ENCODE measurements around the gene ERN1. TPM values are rescaled to one million over a fixed set of nuclear protein-coding genes. Genes with fewer than 3 reads are reported as not detected.

ERN1 gene
- total RNA-seq, 1 experiment from 2014 or later, result 27.5 TPM

DNA sequence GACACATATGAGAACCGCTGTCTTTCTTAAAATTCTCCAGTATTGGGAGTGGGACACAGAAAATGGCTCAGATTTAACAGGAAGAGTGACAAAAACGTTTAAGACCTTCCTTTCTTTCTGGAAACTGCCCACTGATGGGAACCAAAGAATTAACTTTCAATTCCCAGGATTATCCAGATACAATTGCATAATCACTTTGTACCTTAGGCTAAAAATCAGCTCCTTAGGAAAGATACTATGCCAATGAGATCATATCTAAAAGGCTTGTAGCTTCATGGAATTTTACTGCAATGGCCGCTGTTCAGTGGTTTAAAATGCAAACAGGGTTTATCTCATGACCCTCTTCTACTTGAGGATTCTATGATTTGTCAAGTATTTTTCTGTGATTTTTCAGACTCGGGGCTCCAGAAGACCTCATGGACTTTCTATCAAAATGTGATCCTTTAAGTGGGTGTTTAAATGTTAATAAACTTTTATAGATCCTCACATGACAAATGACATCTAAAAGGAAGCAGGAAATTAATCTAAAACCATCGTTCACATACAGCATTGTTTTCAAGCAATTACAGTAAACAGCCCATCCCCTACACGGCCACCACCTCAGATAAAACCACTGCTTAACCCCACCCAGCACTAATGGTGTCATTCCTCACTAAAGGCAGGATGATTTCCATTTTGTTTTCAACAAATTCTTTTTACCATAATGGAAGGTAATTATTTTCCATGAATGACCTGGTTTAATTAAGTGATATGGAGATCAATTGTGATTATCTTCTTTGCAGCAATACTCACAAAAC lies 31.6 kb upstream of the ERN1 start:
- Mint-ChIP-seq H3K27me3 (ENCODE audit: insufficient read depth, unreplicated experiment) (no peaks in the 10 kb centered on the region), H3K4me3 (ENCODE audit: unreplicated experiment) (no peak overlapping the region), H3K36me3 (ENCODE audit: insufficient read depth, unreplicated experiment) (peaks cover under 1% of the 10 kb centered on the region), H3K27ac (ENCODE audit: unreplicated experiment) (no peak overlapping the region), H3K4me1 (ENCODE audit: low read depth, unreplicated experiment) (peaks cover 17% of the 10 kb centered on the region), H3K9me3 (ENCODE audit: unreplicated experiment) (no peaks in the 10 kb centered on the region)
- Histone ChIP-seq H3K27me3 (replicated peaks; ENCODE audit: control insufficient read depth, insufficient read depth, low read length) (no peaks in the 10 kb centered on the region), H3K9me3 (no peaks in the 10 kb centered on the region), H3K36me3 (ENCODE audit: control insufficient read depth, insufficient read depth, low read length) (peaks cover 1% of the 10 kb centered on the region), H3K4me3 (ENCODE audit: low read depth, low read length) (no peak overlapping the region), H3K4me1 (peaks cover 24% of the 10 kb centered on the region)
- TF ChIP-seq, protein P1, sequence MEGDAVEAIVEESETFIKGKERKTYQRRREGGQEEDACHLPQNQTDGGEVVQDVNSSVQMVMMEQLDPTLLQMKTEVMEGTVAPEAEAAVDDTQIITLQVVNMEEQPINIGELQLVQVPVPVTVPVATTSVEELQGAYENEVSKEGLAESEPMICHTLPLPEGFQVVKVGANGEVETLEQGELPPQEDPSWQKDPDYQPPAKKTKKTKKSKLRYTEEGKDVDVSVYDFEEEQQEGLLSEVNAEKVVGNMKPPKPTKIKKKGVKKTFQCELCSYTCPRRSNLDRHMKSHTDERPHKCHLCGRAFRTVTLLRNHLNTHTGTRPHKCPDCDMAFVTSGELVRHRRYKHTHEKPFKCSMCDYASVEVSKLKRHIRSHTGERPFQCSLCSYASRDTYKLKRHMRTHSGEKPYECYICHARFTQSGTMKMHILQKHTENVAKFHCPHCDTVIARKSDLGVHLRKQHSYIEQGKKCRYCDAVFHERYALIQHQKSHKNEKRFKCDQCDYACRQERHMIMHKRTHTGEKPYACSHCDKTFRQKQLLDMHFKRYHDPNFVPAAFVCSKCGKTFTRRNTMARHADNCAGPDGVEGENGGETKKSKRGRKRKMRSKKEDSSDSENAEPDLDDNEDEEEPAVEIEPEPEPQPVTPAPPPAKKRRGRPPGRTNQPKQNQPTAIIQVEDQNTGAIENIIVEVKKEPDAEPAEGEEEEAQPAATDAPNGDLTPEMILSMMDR (IDR thresholded peaks at IDR 0.05; ENCODE audit: insufficient read depth in 1 of 2, low read depth in 1 of 2, low read length in 1 of 2, severe bottlenecking in 1 of 2, unreplicated experiment in 1 of 2), result no peak
- no peak for DNase-seq
- CTCF ChIA-PET, result no interaction called here
- BruUV-seq (replicated peaks), result no TSS peak
- intact Hi-C loops (cut with micrococcal nuclease; ENCODE audit: unreplicated experiment), result no loop called here
- POLR2A ChIA-PET, result no interaction called here

DNA sequence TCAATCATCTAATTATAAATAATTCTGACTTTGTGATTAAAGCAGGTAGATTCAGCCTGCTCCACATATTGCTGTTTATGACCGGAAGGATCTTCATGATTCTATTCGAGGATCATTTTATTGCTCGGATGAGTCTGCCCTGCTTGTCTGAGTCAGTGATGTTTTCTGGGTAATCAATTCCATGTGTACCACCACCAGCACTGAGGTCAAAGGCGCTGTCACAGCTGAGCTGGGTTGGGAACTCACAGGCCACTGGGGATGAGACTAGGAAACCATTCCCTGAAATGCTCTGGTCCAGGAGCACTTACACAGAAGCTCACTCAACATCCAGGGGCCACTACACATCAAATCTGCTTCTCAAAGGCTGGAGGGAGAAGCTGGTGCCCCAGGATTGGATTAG lies 30.4 kb upstream of the ERN1 start:
- TF ChIP-seq, protein P1 (IDR thresholded peaks at IDR 0.05; ENCODE audit: insufficient read depth in 1 of 2, low read depth in 1 of 2, low read length in 1 of 2, severe bottlenecking in 1 of 2, unreplicated experiment in 1 of 2), result no peak
- POLR2A ChIA-PET, result no interaction called here
- intact Hi-C loops (cut with micrococcal nuclease; ENCODE audit: unreplicated experiment), result no loop called here

DNA sequence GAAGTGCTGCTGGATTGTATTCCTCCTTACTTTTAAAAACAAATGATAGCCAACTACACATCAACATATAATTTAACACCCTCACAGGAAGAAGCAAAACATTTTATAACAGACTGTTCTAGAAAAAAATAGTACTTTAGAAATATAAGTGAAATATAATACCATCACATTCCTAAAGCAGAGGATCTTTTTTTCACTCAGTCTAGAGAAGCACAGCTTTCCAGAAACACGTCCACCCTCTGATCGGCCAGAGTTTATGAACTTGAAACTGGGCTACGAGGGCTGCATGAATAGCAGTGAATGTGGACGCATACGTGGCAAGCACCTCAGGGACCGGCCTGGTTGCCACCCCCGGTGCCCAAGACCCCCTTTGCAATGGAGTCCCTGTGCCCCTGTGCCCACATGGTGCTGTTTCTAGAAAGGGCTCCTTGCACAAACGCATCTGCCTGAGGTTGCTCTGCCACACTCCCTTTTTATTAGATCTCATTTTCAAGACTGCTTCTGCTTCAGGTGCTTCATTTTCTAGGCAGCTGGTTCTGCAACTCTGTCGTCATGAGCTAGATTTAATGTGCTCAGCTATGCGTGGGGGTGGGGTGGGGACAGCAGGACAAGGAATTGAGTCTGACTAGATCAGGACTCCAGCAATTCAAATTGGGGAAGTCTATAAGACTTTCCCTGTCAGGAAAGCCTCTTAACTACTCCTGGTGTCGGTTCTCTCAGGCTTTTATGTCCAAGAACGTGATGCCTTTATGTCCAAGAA lies 29.1 kb upstream of the ERN1 start:
- TF ChIP-seq, protein P1 (IDR thresholded peaks at IDR 0.05; ENCODE audit: insufficient read depth in 1 of 2, low read depth in 1 of 2, low read length in 1 of 2, severe bottlenecking in 1 of 2, unreplicated experiment in 1 of 2), result no peak
- Histone ChIP-seq H3K9me3 (no peaks in the 10 kb centered on the region), H3K27me3 (replicated peaks; ENCODE audit: control insufficient read depth, insufficient read depth, low read length) (no peaks in the 10 kb centered on the region), H3K4me1 (peaks cover 24% of the 10 kb centered on the region), H3K36me3 (ENCODE audit: control insufficient read depth, insufficient read depth, low read length) (peaks cover 1% of the 10 kb centered on the region), H3K4me3 (ENCODE audit: low read depth, low read length) (no peak overlapping the region)
- peaks cover 17% of the 10 kb centered on the region for H3K4me1 Mint-ChIP-seq (ENCODE audit: low read depth, unreplicated experiment)
- DNase-seq, result peak; percentile 53 to 59
- POLR2A ChIA-PET, result interaction anchor here (1.0 to 1.4 kb wide), 2 partner anchors 11 to 13 kb away, joined by 5 read pairs; no protein-coding TSS in a partner anchor
- no peaks in the 10 kb centered on the region for H3K36me3 Mint-ChIP-seq (ENCODE audit: insufficient read depth, unreplicated experiment)
- H3K9me3 Mint-ChIP-seq (ENCODE audit: unreplicated experiment), result no peaks in the 10 kb centered on the region
- peak overlapping the region; percentile 63 for H3K27ac Mint-ChIP-seq (ENCODE audit: unreplicated experiment)
- BruUV-seq (replicated peaks), result no TSS peak
- no peak overlapping the region for H3K4me3 Mint-ChIP-seq (ENCODE audit: unreplicated experiment)
- H3K27me3 Mint-ChIP-seq (ENCODE audit: insufficient read depth, unreplicated experiment), result no peaks in the 10 kb centered on the region
- intact Hi-C loops (cut with micrococcal nuclease; ENCODE audit: unreplicated experiment), result no loop called here
- CTCF ChIA-PET, result interaction anchor here (0.6 to 1.3 kb wide), 3 partner anchors 19 to 132 kb away, joined by 3 to 4 read pairs (median 3); no protein-coding TSS in a partner anchor

More for the DNA sequence above, 30.4 kb upstream of the ERN1 start:
- no peaks in the 10 kb centered on the region for H3K9me3 ChIP-seq
- no peak overlapping the region for H3K27ac Mint-ChIP-seq (ENCODE audit: unreplicated experiment)
- H3K4me1 Mint-ChIP-seq (ENCODE audit: low read depth, unreplicated experiment), result peaks cover 17% of the 10 kb centered on the region
- no TSS peak for BruUV-seq (replicated peaks)
- peaks cover 24% of the 10 kb centered on the region for H3K4me1 ChIP-seq
- CTCF ChIA-PET, result no interaction called here
- no peak overlapping the region for H3K4me3 ChIP-seq (ENCODE audit: low read depth, low read length)
- H3K9me3 Mint-ChIP-seq (ENCODE audit: unreplicated experiment), result no peaks in the 10 kb centered on the region
- no peaks in the 10 kb centered on the region for H3K36me3 Mint-ChIP-seq (ENCODE audit: insufficient read depth, unreplicated experiment)
- DNase-seq, result no peak
- H3K4me3 Mint-ChIP-seq (ENCODE audit: unreplicated experiment), result no peak overlapping the region
- no peaks in the 10 kb centered on the region for H3K27me3 ChIP-seq (replicated peaks; ENCODE audit: control insufficient read depth, insufficient read depth, low read length)
- no peaks in the 10 kb centered on the region for H3K27me3 Mint-ChIP-seq (ENCODE audit: insufficient read depth, unreplicated experiment)
- peaks cover 1% of the 10 kb centered on the region for H3K36me3 ChIP-seq (ENCODE audit: control insufficient read depth, insufficient read depth, low read length)

Data from Caco-2 (cell line).